GM19395 (cell line): ENCODE results near the gene ATP2C2.
"Not testable (repeated sequence)": the region's sequence is repeated elsewhere in the genome, so short reads cannot be mapped to it uniquely, and the experiment has no call there.

Experiments
- ATAC-seq: cut with Tn5 transposase; IDR thresholded peaks from one replicate; pipeline ENCODE4 v1.9.1; 2021; ENCODE audit warnings: mild to moderate bottlenecking, moderate library complexity; ENCODE audit not compliant: unreplicated experiment

ATP2C2 gene

GRCh38 chr16:84446596-84447392 lies 78.5 kb downstream of the ATP2C2 start:
- no peak for ATAC-seq

GRCh38 chr16:84448444-84448843 lies 80.1 kb downstream of the ATP2C2 start:
- no peak for ATAC-seq

- ATAC-seq, result no peak
Observed at GRCh38 chr16:84449156-84450140, 81.1 kb downstream of the ATP2C2 start.

GRCh38 chr16:84450176-84450865 lies 82.0 kb downstream of the ATP2C2 start:
- no peak for ATAC-seq

GRCh38 chr16:84451010-84451676 lies 82.8 kb downstream of the ATP2C2 start:
- ATAC-seq, result not testable (repeated sequence)

GRCh38 chr16:84451781-84452180 lies 83.4 kb downstream of the ATP2C2 start:
- ATAC-seq, result no peak

GRCh38 chr16:84453061-84453752 lies 84.9 kb downstream of the ATP2C2 start:
- no peak for ATAC-seq

GRCh38 chr16:84454611-84455010 lies 86.3 kb downstream of the ATP2C2 start:
- ATAC-seq, result no peak

- no peak for ATAC-seq
Observed at GRCh38 chr16:84455031-84455430, 86.7 kb downstream of the ATP2C2 start.

GRCh38 chr16:84458606-84459532 lies 90.5 kb downstream of the ATP2C2 start:
- no peak for ATAC-seq

- no peak for ATAC-seq
Observed at GRCh38 chr16:84459533-84459894, 91.2 kb downstream of the ATP2C2 start.

- no peak for ATAC-seq
Observed at GRCh38 chr16:84459941-84460405, 91.6 kb downstream of the ATP2C2 start.

GRCh38 chr16:84460406-84461028 lies 92.2 kb downstream of the ATP2C2 start:
- ATAC-seq, result no peak

GRCh38 chr16:84461029-84461412 lies 92.7 kb downstream of the ATP2C2 start:
- no peak for ATAC-seq

GRCh38 chr16:84461413-84462295 lies 93.3 kb downstream of the ATP2C2 start:
- no peak for ATAC-seq

GRCh38 chr16:84462296-84463210 lies 94.2 kb downstream of the ATP2C2 start:
- no peak for ATAC-seq
